K562 (cell line): ENCODE data around the gene TFF1. TPM values are rescaled to one million over a fixed set of nuclear protein-coding genes. Genes with fewer than 3 reads are reported as not detected.

ENCODE experiments used
- ATAC-seq: fragments of 200-7000 bp; cut with Tn5 transposase; 3 replicates; pipeline ENCODE4 v1.9.1; 2020; ENCODE audit warnings: moderate library complexity
- BruUV-seq: library from RNA; stranded (reverse); fragments of 400-500 nt; replicated peaks from 2 replicates; lab custom pipeline; 2021; lab: Mats Ljungman, UMichigan
- CTCF ChIA-PET: fragments of 300-600 bp; formaldehyde crosslinking; extraction: SDS; loops from one replicate; lab custom pipeline; 2021; ENCODE audit warnings: low intra/inter-chr PET ratio; lab: Yijun Ruan, JAX
- POLR2A ChIA-PET: fragments of 300-600, 350-650 bp; sonication (Branson Sonifier 250); formaldehyde crosslinking; extraction: SDS; loops from one replicate; lab custom pipeline; 2021; ENCODE audit warnings: antibody characterized with exemption, inconsistent platforms; lab: Yijun Ruan, JAX
- DNase-seq, 4 experiments: peaks; one replicate each; pipeline versions ENCODE4 v3.0.0 to v3.0.0-alpha.2; 2011 to 2018; ENCODE audit warnings: low spot score in 3 of 4, mixed read lengths in 3 of 4; ENCODE audit errors: extremely low read depth in 1 of 4
- FAIRE-seq: peaks from 2 replicates; lab custom pipeline; 2011; peaks lifted over from hg19 to GRCh38; lab: Jason Lieb, UNC
- H2AFZ ChIP-seq: 2 replicates; pipeline ENCODE4 v1.6.0; 2011; ENCODE audit warnings: low read depth, low read length, control low read depth, inconsistent platforms
- H3K27ac ChIP-seq: fragments of 200-600 bp; 3 replicates; pipeline ENCODE4 v1.8.0; 2011; ENCODE audit warnings: low read depth, mild to moderate bottlenecking, control low read depth, inconsistent platforms, low read length, moderate library complexity, mixed read lengths; ENCODE audit errors: extremely low read depth
- H3K27me3 ChIP-seq, 2 experiments: fragments of 300-600 bp in 1 of 2; 2 replicates in 1 of 2; 3 replicates in 1 of 2; pipeline versions ENCODE4 v1.6.0 to v1.8.0; 2011; ENCODE audit warnings: inconsistent platforms in 2 of 2, low read length in 2 of 2, mild to moderate bottlenecking in 1 of 2, mixed read lengths in 1 of 2, moderate library complexity in 1 of 2; ENCODE audit not compliant: control insufficient read depth in 2 of 2, insufficient read depth in 2 of 2
- H3K36me3 ChIP-seq: fragments of 300-600 bp; 3 replicates; pipeline ENCODE4 v1.8.0; 2011; ENCODE audit warnings: mild to moderate bottlenecking, low read length, inconsistent platforms; ENCODE audit not compliant: control insufficient read depth, insufficient read depth
- H3K4me1 ChIP-seq, 2 experiments: fragments of 200-600 bp in 1 of 2; replicated peaks in 1 of 2; 2 replicates in 1 of 2; 3 replicates in 1 of 2; pipeline versions ENCODE4 v1.5.1 to v1.8.0; 2011; ENCODE audit warnings: inconsistent platforms in 2 of 2, low read length in 2 of 2, mild to moderate bottlenecking in 1 of 2, mixed read lengths in 1 of 2, moderate library complexity in 1 of 2; ENCODE audit not compliant: control insufficient read depth in 2 of 2, insufficient read depth in 2 of 2
- H3K4me2 ChIP-seq: 2 replicates; pipeline ENCODE4 v1.6.1; 2011; ENCODE audit warnings: low read length, control low read depth, inconsistent platforms, mixed read lengths; ENCODE audit not compliant: insufficient read depth
- H3K4me3 ChIP-seq: fragments of 200-600 bp; sonication (generic), shearing (Covaris generic); 2 replicates; pipeline ENCODE4 v1.5.1; 2016; ENCODE audit warnings: control low read depth, inconsistent platforms
- H3K79me2 ChIP-seq: fragments of 200-600 bp; 3 replicates; pipeline ENCODE4 v1.8.0; 2011; ENCODE audit warnings: low read length, inconsistent platforms; ENCODE audit not compliant: control insufficient read depth, insufficient read depth
- H3K9ac ChIP-seq, 2 experiments: 2 replicates each; pipeline versions ENCODE4 v1.6.0 to v1.6.1; 2011; ENCODE audit warnings: low read depth in 2 of 2, low read length in 2 of 2, control low read depth in 1 of 2, inconsistent platforms in 1 of 2, mild to moderate bottlenecking in 1 of 2, mixed read lengths in 1 of 2; ENCODE audit not compliant: insufficient read depth in 1 of 2
- H3K9me1 ChIP-seq: one replicate; pipeline ENCODE4 v1.6.0; 2011; ENCODE audit warnings: inconsistent platforms, mild to moderate bottlenecking, low read length, moderate library complexity; ENCODE audit not compliant: control insufficient read depth, insufficient read depth
- H3K9me3 ChIP-seq: replicated peaks from 2 replicates; pipeline ENCODE4 v1.5.1; 2011; ENCODE audit warnings: low read depth, low read length, inconsistent platforms; ENCODE audit not compliant: control insufficient read depth, insufficient read depth
- H4K20me1 ChIP-seq: replicated peaks from 2 replicates; pipeline ENCODE4 v1.6.1; 2011; ENCODE audit warnings: low read length, inconsistent platforms, mixed read lengths; ENCODE audit not compliant: control insufficient read depth, insufficient read depth
- BCOR ChIP-seq: fragments of 450-650 bp; IDR thresholded peaks from 2 replicates; pipeline ENCODE4 v1.6.1; 2016
- CTCF ChIP-seq, 3 experiments: IDR thresholded peaks in 2 of 3; conservative IDR thresholded peaks in 1 of 3; 2 replicates each; pipeline ENCODE4 v1.5.1; 2011 to 2012; ENCODE audit warnings: low read length in 3 of 3, mild to moderate bottlenecking in 3 of 3, control low read depth in 2 of 3, improper control_type of control experiment in 1 of 3, inconsistent platforms in 1 of 3, low read depth in 1 of 3, mixed read lengths in 1 of 3, moderate library complexity in 1 of 3; ENCODE audit not compliant: insufficient read depth in 2 of 3
- DNMT1 ChIP-seq: fragments of 450-650 bp; IDR thresholded peaks from 2 replicates; pipeline ENCODE4 v1.6.1; 2016; ENCODE audit warnings: antibody characterized with exemption, mild to moderate bottlenecking
- E4F1 ChIP-seq: fragments of 250-450 bp; sonication (Bioruptor Pico); IDR thresholded peaks from 2 replicates; pipeline ENCODE4 v1.5.0; 2021; ENCODE audit warnings: mild to moderate bottlenecking, borderline replicate concordance
- NRF1 ChIP-seq, 2 experiments: fragments of 450-650 bp; IDR thresholded peaks in 1 of 2; conservative IDR thresholded peaks in 1 of 2; 2 replicates each; pipeline ENCODE4 v1.6.1; 2014; ENCODE audit warnings: mild to moderate bottlenecking in 2 of 2
- RBM25 ChIP-seq: fragments of 200-400 bp; formaldehyde crosslinking; IDR thresholded peaks from 2 replicates; pipeline ENCODE4 v1.6.1; 2018; ENCODE audit warnings: low read length, low read depth, moderate library complexity; ENCODE audit not compliant: severe bottlenecking
- ZNF146 ChIP-seq: IDR thresholded peaks from one replicate; pipeline ENCODE4 v1.6.1; 2018; ENCODE audit warnings: missing compliant biosample characterization; ENCODE audit not compliant: unreplicated experiment
- ZNF24 ChIP-seq: fragments of 450-650 bp; IDR thresholded peaks from 2 replicates; pipeline ENCODE4 v1.6.1; 2016
- WGBS: fragments of 100-300 bp; shearing (Covaris generic); methylation state at CpG from one replicate; pipeline ENCODE4 v1.1.6; 2016; ENCODE audit warnings: low coverage, mixed read lengths; ENCODE audit not compliant: insufficient coverage; ENCODE audit errors: missing lambda C conversion rate; 5-methylcytosine and 5-hydroxymethylcytosine counted together
- in situ Hi-C: fragments of 300-500 bp; cut with MboI; formaldehyde crosslinking; loops from 4 replicates; pipeline ENCODE4 v1.15.0; 2018; ENCODE audit warnings: inconsistent platforms, mixed read lengths
- intact Hi-C: fragments of 100-400 bp; cut with micrococcal nuclease; formaldehyde crosslinking; loops from 2 replicates; pipeline ENCODE4 v1.14.2; 2022
- polyA plus RNA-seq, 8 experiments: library from polyadenylated mRNA; depleted of rRNA in 4 of 8; stranded (reverse) in 5 of 8; unstranded in 3 of 8; fragments of >200 nt; fragmentation: Nextera tagmentation in 2 of 8; fragmentation: Illumina TruSeq in 1 of 8; extraction: Ambion mirVana in 2 of 8; extraction: Trizol in 1 of 8; gene quantifications; 2 replicates each; pipeline versions ENCODE4 v1.2.1 to v1.2.3, GENCODE V29; 2011 to 2014; ENCODE audit warnings: inconsistent platforms in 1 of 8, missing spikeins in 1 of 8
- total RNA-seq, 7 experiments: library from RNA; depleted of rRNA in 6 of 7; stranded (reverse); fragments of >200 nt in 6 of 7; fragmentation: Illumina TruSeq in 2 of 7; extraction: Trizol in 2 of 7; gene quantifications; 2 replicates each; pipeline versions ENCODE4 v1.2.1 to v1.2.3, GENCODE V29; 2011 to 2021; ENCODE audit warnings: low replicate concordance in 1 of 7
- TF ChIP-seq, protein P1 (sequence below): fragments of 450-650 bp; IDR thresholded peaks from 2 replicates; pipeline ENCODE4 v1.6.1; 2018; ENCODE audit not compliant: partially characterized antibody

Gene TFF1
- total and polyA plus RNA-seq, 9 of the 15 experiments (the other 6 are each of a cell fraction or from before 2014, with no cell fraction given): 0.31 TPM; not detected in 8

GRCh38 chr21:42337830-42338728 lies 28.3 kb downstream of the TFF1 start (continued):
- peak; percentile 87 to 88 (median 88) for TF ChIP-seq CTCF (IDR thresholded peaks at IDR 0.05 in 2 of 3, conservative IDR thresholded peaks at IDR 0.05 in 1 of 3; ENCODE audit: insufficient read depth in 2 of 3, low read depth in 1 of 3, low read length in 3 of 3)

GRCh38 chr21:42337276-42337675 lies 29.1 kb downstream of the TFF1 start:
- ChIA-PET CTCF (interaction anchor here (1.6 kb wide), 1 partner anchor 112 kb away, joined by 6 read pairs; no protein-coding TSS in a partner anchor), POLR2A (interaction anchor here (0.6 to 1.5 kb wide), 2 partner anchors 27 to 200 kb away, joined by 3 read pairs; no protein-coding TSS in a partner anchor)
- Histone ChIP-seq H3K9ac (no peak overlapping the region), H3K4me3 (no peak overlapping the region), H3K4me1 (peaks cover 0 to 7% of the 10 kb centered on the region in 2 experiments; a peak in 1 of 5 replicates), H4K20me1 (no peaks in the 10 kb centered on the region), H2AFZ (no peak overlapping the region), H3K27ac (no peak overlapping the region), H3K9me3 (no peaks in the 10 kb centered on the region), H3K36me3 (no peaks in the 10 kb centered on the region), H3K4me2 (no peak overlapping the region), H3K79me2 (no peaks in the 10 kb centered on the region), H3K27me3 (peaks cover 3 to 34% of the 10 kb centered on the region in 2 experiments; a peak in 3 of 5 replicates), H3K9me1 (no peaks in the 10 kb centered on the region)
- in situ Hi-C loops: no loop called here
- DNase-seq (no peak), FAIRE-seq (no peak), ATAC-seq (no peak)
- TF ChIP-seq DNMT1 (no peak), RBM25 (peak; percentile 42), NRF1 (conservative IDR thresholded peaks at IDR 0.05 in 1 of 2, IDR thresholded peaks at IDR 0.05 in 1 of 2) (no peak), BCOR (peak; percentile 43; the same call in 1 of the 2 replicates), ZNF146 (peak; percentile 90), ZNF24 (0 out of 2 replicates have a peak, but pooled peaks have one; percentile 32), E4F1 (CRISPR knock-in tag) (peak; percentile 25; the same call in 1 of the 2 replicates)
- TF ChIP-seq, protein P1, sequence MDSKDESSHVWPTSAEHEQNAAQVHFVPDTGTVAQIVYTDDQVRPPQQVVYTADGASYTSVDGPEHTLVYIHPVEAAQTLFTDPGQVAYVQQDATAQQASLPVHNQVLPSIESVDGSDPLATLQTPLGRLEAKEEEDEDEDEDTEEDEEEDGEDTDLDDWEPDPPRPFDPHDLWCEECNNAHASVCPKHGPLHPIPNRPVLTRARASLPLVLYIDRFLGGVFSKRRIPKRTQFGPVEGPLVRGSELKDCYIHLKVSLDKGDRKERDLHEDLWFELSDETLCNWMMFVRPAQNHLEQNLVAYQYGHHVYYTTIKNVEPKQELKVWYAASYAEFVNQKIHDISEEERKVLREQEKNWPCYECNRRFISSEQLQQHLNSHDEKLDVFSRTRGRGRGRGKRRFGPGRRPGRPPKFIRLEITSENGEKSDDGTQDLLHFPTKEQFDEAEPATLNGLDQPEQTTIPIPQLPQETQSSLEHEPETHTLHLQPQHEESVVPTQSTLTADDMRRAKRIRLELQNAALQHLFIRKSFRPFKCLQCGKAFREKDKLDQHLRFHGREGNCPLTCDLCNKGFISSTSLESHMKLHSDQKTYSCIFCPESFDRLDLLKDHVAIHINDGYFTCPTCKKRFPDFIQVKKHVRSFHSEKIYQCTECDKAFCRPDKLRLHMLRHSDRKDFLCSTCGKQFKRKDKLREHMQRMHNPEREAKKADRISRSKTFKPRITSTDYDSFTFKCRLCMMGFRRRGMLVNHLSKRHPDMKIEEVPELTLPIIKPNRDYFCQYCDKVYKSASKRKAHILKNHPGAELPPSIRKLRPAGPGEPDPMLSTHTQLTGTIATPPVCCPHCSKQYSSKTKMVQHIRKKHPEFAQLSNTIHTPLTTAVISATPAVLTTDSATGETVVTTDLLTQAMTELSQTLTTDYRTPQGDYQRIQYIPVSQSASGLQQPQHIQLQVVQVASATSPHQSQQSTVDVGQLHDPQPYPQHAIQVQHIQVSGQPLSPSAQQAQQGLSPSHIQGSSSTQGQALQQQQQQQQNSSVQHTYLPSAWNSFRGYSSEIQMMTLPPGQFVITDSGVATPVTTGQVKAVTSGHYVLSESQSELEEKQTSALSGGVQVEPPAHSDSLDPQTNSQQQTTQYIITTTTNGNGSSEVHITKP: no peak
- intact Hi-C loops: loop anchor here (10.0 kb wide), 1 partner anchor 118 kb away; no protein-coding TSS in a partner anchor
- BruUV-seq: no TSS peak
- 4% methylated on average over 4 of the region's 4 CpGs for WGBS
